Activated T-cell treated with anti-CD3 and anti-CD28 coated beads for 1 hour (primary cell): Measurements from ENCODE around the gene REV3L.

Source experiments
- DNase-seq: peaks from one replicate; pipeline ENCODE4 v3.0.0-alpha.2; 2020; ENCODE audit warnings: low read depth

Gene REV3L

GRCh38 chr6:111469543-111469942, 13.5 kb downstream of the REV3L start:
- no peak for DNase-seq

- no peak for DNase-seq
These were observed 14.5 kb downstream of the REV3L start for GRCh38 chr6:111468329-111469012.

- DNase-seq, result no peak
These were observed 18.8 kb downstream of the REV3L start for GRCh38 chr6:111464184-111464583.

DNA sequence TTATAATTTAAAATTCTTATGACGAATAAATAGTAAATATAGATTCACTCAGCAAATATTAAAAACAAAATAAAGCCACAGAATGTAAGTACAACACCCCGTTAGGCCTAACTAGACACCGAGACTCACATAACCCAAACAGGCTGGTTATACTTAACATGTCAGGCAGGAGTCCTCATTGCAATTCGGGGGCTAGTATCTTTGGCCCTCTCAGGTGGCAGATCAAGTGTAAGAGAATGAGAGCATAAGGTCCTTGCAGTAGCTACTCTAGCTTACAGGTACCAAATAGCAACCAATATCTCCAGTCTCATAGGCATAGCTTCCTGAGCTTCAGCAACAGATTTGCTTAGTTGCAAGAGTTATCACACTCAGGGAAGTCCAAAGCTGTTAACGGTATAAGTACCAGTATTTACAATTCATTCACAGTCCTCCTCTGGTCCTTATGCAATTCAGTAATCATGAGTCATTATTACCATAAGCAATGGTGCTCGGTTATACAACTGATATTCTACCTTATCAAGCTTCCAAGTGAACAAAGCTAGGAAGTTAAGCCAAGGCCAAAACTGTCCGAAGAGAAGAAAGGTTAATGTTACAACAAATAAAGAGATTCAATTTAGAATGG, 20.1 kb downstream of the REV3L start:
- no peak for DNase-seq

- no peak for DNase-seq
These were observed 21.2 kb downstream of the REV3L start for GRCh38 chr6:111461860-111462259.

- DNase-seq, result no peak
These were observed 24.3 kb downstream of the REV3L start for GRCh38 chr6:111458670-111459232.

DNA sequence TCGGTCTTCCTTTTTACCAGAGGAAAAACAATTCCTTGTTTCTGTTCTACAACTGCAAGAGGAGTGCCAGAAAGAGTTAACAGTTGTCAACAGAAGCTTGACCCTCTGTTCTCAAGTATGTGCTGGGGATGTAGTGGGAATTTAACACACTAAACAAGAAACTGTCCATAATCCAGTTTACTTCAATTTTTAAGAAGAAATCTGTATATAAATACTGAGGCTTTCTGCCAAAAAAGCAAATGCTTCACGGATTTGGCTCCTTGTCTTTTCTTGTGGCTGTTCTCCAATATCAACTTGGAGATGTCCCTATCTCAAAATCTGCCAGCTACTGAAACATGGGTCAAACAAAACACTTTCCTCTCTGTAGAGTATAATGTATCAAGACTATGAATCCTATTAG, 26.8 kb downstream of the REV3L start:
- DNase-seq, result no peak

GRCh38 chr6:111450636-111451035, 32.4 kb downstream of the REV3L start:
- no peak for DNase-seq

DNA sequence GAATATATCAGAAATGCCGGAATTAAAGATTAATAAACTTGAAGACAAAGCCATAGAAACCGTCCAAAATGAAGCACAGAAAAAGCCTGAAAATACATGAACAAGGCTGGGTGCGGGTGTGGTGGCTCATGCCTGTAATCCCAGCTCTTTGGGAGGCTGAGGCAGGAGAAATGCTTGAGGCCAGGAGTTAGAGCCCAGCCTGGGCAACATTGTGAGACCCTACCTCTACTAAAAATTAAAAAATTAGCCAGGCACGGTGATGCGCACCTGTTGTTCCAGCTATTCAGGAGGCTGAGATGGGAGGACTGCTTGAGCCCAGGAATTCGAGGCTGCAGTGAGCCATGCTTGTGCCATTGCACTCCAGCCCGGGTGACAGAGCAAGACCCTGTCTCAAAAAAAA, 32.9 kb downstream of the REV3L start:
- no peak for DNase-seq

GRCh38 chr6:111449129-111449528, 33.9 kb downstream of the REV3L start:
- DNase-seq, result no peak

GRCh38 chr6:111447051-111447450, 36.0 kb downstream of the REV3L start:
- DNase-seq, result no peak

DNA sequence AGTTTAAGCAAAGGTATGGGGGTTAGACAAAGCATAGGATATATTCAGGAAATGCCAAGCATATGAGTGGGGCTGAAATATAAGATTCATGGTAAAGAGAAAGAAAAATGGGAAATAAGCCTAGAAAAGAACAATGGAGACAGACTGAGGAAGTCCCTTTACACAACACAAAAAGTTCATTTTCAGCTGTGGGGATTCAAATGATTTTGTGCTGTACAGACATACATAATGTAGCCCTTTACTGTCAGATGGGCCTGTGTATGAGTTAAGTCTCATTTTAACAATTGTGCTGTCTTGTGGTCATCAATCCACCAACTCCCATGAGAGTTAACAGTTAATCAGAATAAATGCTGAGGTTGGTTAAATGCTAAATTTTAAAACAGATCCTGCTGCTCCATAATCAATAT, 37.2 kb downstream of the REV3L start:
- no peak for DNase-seq

DNA sequence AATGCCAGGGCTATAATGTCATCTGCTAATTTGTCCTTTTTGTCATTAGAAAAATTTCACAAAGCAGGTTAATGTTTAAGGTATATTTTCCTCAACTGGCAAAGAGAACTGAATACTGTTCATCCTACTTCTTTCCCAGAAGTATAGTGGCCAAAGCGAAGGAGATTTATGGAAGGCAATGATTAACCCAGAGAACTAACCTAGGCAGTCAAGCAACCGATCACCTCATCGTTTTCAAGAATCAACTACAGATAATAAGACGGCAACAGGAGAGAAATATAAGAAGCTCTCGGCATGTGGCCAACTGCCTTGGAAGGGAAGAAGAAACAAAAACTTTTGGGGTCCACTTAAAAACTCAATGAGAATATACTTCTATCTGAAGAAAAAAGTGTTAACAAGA, 38.2 kb downstream of the REV3L start:
- DNase-seq, result no peak

GRCh38 chr6:111441678-111442243, 41.3 kb downstream of the REV3L start:
- DNase-seq, result no peak

GRCh38 chr6:111439171-111439570, 43.8 kb downstream of the REV3L start:
- no peak for DNase-seq

- DNase-seq, result no peak
These were observed 45.4 kb downstream of the REV3L start for GRCh38 chr6:111437573-111437972.

DNA sequence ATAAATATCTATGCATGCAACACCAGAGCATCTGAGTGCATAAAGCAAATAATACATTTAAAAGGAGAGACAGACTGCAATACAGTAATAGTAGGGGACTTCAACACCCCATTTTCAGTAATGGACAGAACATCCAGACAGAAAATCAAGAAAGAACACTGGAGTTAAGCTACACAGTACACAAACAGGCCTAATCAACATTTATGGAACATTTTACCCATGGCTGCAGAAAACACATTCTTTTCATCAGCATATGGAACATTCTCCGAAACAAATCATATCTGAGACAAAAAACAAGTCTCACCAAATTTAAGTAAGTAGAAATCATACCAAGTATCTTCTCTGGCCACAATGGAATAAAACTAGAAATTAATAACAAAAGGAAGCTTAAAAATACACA, 50.5 kb downstream of the REV3L start:
- no peak for DNase-seq

DNA sequence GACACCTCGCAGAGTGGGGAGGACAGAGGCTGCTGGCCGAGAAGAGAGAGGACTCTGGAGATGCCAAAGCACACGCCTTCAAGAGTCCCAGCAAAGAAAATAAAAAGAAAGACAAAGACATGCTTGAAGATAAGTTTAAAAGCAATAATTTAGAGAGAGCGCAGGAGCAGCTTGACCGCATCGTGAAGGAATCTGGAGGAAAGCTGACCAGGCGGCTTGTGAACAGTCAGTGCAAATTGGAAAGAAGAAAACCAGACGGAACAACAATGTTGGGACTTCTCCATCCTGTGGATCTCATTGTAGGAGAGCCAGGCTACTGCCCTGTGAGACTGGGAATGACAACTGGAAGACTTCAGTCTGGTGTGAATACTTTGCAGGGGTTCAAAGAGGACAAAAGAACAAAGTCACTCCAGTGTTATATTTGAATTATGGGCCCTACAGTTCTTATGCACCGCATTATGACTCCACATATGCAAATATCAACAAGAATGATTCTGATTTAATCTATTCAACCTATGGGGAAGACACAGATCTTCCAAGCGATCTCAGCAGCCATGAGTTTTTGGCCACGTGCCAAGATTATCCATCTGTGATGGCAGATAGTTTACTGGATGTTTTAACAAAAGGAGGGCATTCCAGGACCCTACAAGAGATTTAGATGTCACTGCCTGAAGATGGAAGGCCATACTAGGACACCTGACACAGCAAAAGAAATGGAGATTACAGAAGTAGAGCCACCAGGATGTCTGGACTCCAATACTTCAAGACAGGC, 52.2 kb downstream of the REV3L start:
- DNase-seq, result no peak

- DNase-seq, result no peak
These were observed 53.4 kb downstream of the REV3L start for GRCh38 chr6:111429571-111429970.

DNA sequence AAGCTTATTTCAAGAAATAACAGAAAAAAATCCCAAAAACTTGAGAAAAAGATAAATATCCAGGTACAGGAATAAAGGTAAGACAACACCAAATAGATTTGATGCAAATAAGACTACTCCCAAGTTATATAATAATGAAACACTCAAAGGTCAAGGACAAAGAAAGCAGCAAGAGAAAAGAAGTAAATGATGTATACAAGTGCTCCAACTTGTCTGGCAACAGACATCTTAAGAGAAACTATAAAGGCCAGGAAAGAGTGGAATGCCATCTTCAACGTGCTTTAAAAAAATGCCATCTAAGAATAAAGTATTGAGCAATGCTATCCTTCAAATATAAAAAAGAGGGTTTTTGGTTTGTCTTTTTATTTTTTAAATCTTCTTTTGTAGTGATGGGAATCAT, 54.2 kb downstream of the REV3L start:
- DNase-seq, result no peak

- no peak for DNase-seq
These were observed 55.5 kb downstream of the REV3L start for GRCh38 chr6:111427341-111428116.
